NT2/D1 (cell line): ENCODE results near the gene SNCAIP.

ENCODE experiments used
- SUZ12 ChIP-seq: IDR thresholded peaks from 2 replicates; pipeline ENCODE4 v1.6.1; 2011; ENCODE audit not compliant: insufficient read length, insufficient read depth; ENCODE audit errors: extremely low read depth
- YY1 ChIP-seq: IDR thresholded peaks from 2 replicates; pipeline ENCODE4 v1.6.1; 2011; ENCODE audit not compliant: insufficient read length, insufficient read depth
- ZNF274 ChIP-seq: IDR thresholded peaks from 2 replicates; pipeline ENCODE4 v1.6.1; 2011; ENCODE audit warnings: mild to moderate bottlenecking, low read depth, low read length

GRCh38 chr5:122490718-122491117 is 178.7 kb downstream of the SNCAIP start:
- TF ChIP-seq YY1 (no peak), ZNF274 (no peak), SUZ12 (no peak)
